ENCODE data around the gene TP73. TPM values are rescaled to one million over a fixed set of nuclear protein-coding genes. Genes with fewer than 3 reads are reported as not detected.

Gene TP73
- polyA plus RNA-seq, 1 donor from 2014 or later = not detected

GRCh38 chr1:3657578-3658230 lies 5.4 kb downstream of the TP73 start:
- H3K9me2 ChIP-seq (ENCODE audit: insufficient read depth, low read length) = no peaks in the 10 kb centered on the region
- no peaks in the 10 kb centered on the region for H3F3A ChIP-seq (ENCODE audit: insufficient read depth, low read length, poor library complexity, severe bottlenecking)
- H3K9ac ChIP-seq (ENCODE audit: low read length) = no peak overlapping the region
- H3K9me3 ChIP-seq (ENCODE audit: low read length) = no peaks in the 10 kb centered on the region
- H3K36me3 ChIP-seq (ENCODE audit: insufficient read depth, low read length) = no peaks in the 10 kb centered on the region
- H3K27me3 ChIP-seq (ENCODE audit: insufficient read depth, low read depth, low read length) = peaks cover 22% of the 10 kb centered on the region
- H2AFZ ChIP-seq (ENCODE audit: low read depth, low read length) = no peak overlapping the region
- H3K27ac ChIP-seq (ENCODE audit: low read length) = no peak overlapping the region
- no peaks in the 10 kb centered on the region for H4K20me1 ChIP-seq (ENCODE audit: insufficient read depth)
- no peak overlapping the region for H3K4me2 ChIP-seq (ENCODE audit: low read length)
- no peak overlapping the region for H3K4me3 ChIP-seq (ENCODE audit: low read length)
- H3K79me2 ChIP-seq (replicated peaks; ENCODE audit: insufficient read depth, low read length) = no peaks in the 10 kb centered on the region
- TF ChIP-seq POLR2AphosphoS5 (IDR thresholded peaks at IDR 0.05) = no peak
- TF ChIP-seq TAF1 (IDR thresholded peaks at IDR 0.05; ENCODE audit: low read depth) = no peak
- TF ChIP-seq MXI1 (conservative IDR thresholded peaks at IDR 0.05; ENCODE audit: poor library complexity, severe bottlenecking) = no peak
- no peak for TF ChIP-seq SMC3 (conservative IDR thresholded peaks at IDR 0.05; ENCODE audit: poor library complexity)
- TF ChIP-seq EP300 (conservative IDR thresholded peaks at IDR 0.05; ENCODE audit: poor library complexity, severe bottlenecking) = no peak
- TF ChIP-seq CTCF (IDR thresholded peaks at IDR 0.05; ENCODE audit: poor library complexity, severe bottlenecking) = no peak

- peaks cover 17% of the 10 kb centered on the region for H3K27me3 ChIP-seq (ENCODE audit: insufficient read depth, low read depth, low read length)
- H2AFZ ChIP-seq (ENCODE audit: low read depth, low read length) = no peak overlapping the region
- no peaks in the 10 kb centered on the region for H4K20me1 ChIP-seq (ENCODE audit: insufficient read depth)
- H3K9me2 ChIP-seq (ENCODE audit: insufficient read depth, low read length) = no peaks in the 10 kb centered on the region
- no peaks in the 10 kb centered on the region for H3F3A ChIP-seq (ENCODE audit: insufficient read depth, low read length, poor library complexity, severe bottlenecking)
- TF ChIP-seq REST (IDR thresholded peaks at IDR 0.05; ENCODE audit: borderline replicate concordance) = no peak
- TF ChIP-seq CTCF (IDR thresholded peaks at IDR 0.05; ENCODE audit: poor library complexity, severe bottlenecking) = no peak
- no peak for TF ChIP-seq SMC3 (conservative IDR thresholded peaks at IDR 0.05; ENCODE audit: poor library complexity)
- no peak for TF ChIP-seq MXI1 (conservative IDR thresholded peaks at IDR 0.05; ENCODE audit: poor library complexity, severe bottlenecking)
- no peak for TF ChIP-seq EZH2 (IDR thresholded peaks at IDR 0.05; ENCODE audit: borderline replicate concordance, insufficient read depth, low read length, poor library complexity, severe bottlenecking)
- TF ChIP-seq EP300 (conservative IDR thresholded peaks at IDR 0.05; ENCODE audit: poor library complexity, severe bottlenecking) = no peak
- no peak for TF ChIP-seq RAD21 (conservative IDR thresholded peaks at IDR 0.05)
- H3K4me3 ChIP-seq (ENCODE audit: low read length) = no peak overlapping the region
- H3K36me3 ChIP-seq (ENCODE audit: insufficient read depth, low read length) = no peaks in the 10 kb centered on the region
- H3K79me2 ChIP-seq (replicated peaks; ENCODE audit: insufficient read depth, low read length) = no peaks in the 10 kb centered on the region
- no peak overlapping the region for H3K27ac ChIP-seq (ENCODE audit: low read length)
- H3K9ac ChIP-seq (ENCODE audit: low read length) = no peak overlapping the region
- no peaks in the 10 kb centered on the region for H3K9me3 ChIP-seq (ENCODE audit: low read length)
- H3K4me2 ChIP-seq (ENCODE audit: low read length) = no peak overlapping the region
These were observed 5.9 kb downstream of the TP73 start for GRCh38 chr1:3658231-3658615.

Measured in neural cell (in vitro differentiated cells).